AG04449 (cell line): ENCODE results near the gene ACYP2.
A peak's percentile ranks its signal among the peaks of the same experiment; 100 is the strongest.

Source experiments
- CTCF ChIA-PET: fragments of 350-600 bp; formaldehyde crosslinking; extraction: SDS; loops from one replicate; lab custom pipeline; 2021; ENCODE audit warnings: antibody characterized with exemption; lab: Yijun Ruan, JAX
- POLR2A ChIA-PET: fragments of 400-600, 350-600 bp; formaldehyde crosslinking; extraction: SDS; loops from one replicate; lab custom pipeline; 2020; ENCODE audit warnings: antibody characterized with exemption, inconsistent platforms; lab: Yijun Ruan, JAX
- DNase-seq: peaks from one replicate; pipeline ENCODE4 v3.0.0-alpha.2; 2010; ENCODE audit warnings: low read depth, low spot score
- H3K4me3 ChIP-seq: 2 replicates; pipeline ENCODE4 v1.5.1; 2011; ENCODE audit warnings: low read depth, mild to moderate bottlenecking, control low read depth, low read length
- TF ChIP-seq, protein P1 (sequence below): IDR thresholded peaks from one replicate; pipeline ENCODE4 v1.5.1; 2011; ENCODE audit warnings: mild to moderate bottlenecking, moderate library complexity, low read length, control low read depth, inconsistent platforms; ENCODE audit not compliant: insufficient read depth; ENCODE audit errors: missing control alignments

The ACYP2 gene

DNA sequence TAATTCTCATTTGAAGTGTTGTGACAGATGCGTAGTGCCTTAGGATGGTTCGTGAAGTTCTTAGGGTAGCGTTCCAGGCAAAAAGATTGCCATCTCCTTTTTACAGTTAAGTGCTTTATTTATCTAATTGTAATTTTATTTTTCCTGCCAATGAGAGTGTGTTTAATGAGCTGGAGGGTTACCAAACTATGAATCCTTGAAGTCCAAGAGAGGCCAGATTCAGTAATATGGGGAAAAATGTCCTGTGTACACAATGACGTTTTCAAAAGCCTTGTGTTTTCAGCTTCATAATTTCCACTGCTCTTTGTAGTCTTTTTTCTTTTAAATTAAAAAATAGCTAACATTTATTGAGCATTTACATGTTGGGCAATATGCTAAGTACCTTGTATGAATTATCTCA, 23.8 kb downstream of the ACYP2 start:
- ChIA-PET POLR2A (no interaction called here), CTCF (interaction anchor here (1.3 kb wide), 1 partner anchor 22 kb away, joined by 4 read pairs; no protein-coding TSS in a partner anchor)
- no peak overlapping the region for H3K4me3 ChIP-seq
- no peak for DNase-seq
- TF ChIP-seq, protein P1, sequence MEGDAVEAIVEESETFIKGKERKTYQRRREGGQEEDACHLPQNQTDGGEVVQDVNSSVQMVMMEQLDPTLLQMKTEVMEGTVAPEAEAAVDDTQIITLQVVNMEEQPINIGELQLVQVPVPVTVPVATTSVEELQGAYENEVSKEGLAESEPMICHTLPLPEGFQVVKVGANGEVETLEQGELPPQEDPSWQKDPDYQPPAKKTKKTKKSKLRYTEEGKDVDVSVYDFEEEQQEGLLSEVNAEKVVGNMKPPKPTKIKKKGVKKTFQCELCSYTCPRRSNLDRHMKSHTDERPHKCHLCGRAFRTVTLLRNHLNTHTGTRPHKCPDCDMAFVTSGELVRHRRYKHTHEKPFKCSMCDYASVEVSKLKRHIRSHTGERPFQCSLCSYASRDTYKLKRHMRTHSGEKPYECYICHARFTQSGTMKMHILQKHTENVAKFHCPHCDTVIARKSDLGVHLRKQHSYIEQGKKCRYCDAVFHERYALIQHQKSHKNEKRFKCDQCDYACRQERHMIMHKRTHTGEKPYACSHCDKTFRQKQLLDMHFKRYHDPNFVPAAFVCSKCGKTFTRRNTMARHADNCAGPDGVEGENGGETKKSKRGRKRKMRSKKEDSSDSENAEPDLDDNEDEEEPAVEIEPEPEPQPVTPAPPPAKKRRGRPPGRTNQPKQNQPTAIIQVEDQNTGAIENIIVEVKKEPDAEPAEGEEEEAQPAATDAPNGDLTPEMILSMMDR, result no peak

DNA sequence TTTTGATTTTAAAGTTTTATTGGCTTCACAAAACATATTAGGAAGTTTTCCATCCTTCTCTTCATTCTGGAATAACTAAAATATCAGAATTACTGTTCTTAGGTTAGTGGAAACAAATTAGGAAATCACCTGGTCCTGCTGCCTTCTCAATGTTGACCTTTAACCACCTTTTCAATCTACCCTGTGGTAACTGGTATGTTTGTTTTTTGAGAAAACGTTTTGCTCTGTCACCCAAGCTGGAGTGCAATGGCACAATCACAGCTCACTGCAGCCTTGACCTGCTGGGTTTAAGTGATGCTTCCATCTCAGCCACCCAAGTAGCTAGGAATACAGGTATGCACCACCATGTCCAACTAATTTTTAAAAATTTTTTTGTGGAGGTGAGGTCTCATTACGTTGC, 28.4 kb downstream of the ACYP2 start:
- H3K4me3 ChIP-seq, result no peak overlapping the region
- ChIA-PET CTCF (no interaction called here), POLR2A (no interaction called here)
- TF ChIP-seq, protein P1, result no peak
- DNase-seq, result no peak

DNA sequence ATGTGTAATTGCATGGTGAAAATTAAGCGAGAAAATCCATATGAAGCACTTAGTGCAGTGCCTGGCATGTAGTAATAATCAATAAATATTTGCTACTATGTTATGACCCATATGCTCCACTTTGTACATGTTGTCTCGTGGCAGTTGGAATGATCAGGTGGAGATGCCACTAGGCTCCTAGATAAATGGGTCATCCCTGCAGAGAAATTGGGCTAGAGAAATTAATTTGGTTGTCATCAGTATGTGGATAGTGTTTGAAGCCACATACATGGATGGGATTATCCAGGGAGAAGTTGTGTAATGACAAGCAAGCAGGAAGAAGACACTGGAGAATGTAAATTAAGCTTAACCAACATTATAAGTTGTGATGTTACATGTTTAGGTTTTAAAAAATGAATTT, 33.0 kb downstream of the ACYP2 start:
- ChIA-PET CTCF (interaction anchor here (4.5 kb wide), 1 partner anchor 13 kb away, joined by 33 read pairs; no protein-coding TSS in a partner anchor), POLR2A (no interaction called here)
- TF ChIP-seq, protein P1, result no peak
- no peak overlapping the region for H3K4me3 ChIP-seq
- no peak for DNase-seq

DNA sequence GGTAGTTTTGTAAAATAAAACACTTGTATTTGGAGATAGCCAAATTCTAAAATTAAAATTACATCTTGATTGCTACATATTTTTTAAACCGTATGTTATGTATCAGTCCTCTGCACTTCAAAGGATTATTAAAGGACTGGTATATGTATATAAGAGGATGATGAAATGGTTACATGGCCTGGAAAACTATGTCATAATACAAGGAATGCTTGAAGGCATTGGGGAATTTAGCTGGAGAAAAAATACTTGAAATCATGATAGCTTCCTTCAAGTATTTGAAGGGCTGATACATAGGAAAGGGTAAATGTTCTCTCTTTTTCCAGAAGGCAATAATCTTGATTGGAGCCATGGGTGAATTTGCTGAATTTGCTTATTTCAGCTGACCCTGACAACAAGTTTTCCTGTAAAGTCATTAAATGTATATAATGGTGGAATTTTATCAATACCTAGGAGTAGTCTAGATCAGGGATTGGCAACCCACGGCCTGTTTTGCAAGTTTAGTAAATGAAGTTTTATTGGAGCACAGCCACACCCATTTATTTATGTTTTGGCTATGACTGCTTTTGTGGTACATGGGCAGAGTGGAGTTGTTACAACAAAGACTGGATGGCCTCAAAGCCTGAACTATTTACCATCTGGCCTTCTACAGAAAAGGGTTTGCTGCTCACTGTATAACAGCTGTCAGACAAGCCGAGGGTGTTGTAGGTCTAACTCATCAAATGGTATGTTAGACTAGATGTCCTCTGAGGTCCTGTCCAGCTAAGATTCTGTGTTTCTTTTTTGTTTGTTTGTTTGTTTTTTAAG, 34.4 kb downstream of the ACYP2 start:
- POLR2A ChIA-PET, result no interaction called here
- TF ChIP-seq, protein P1, result no peak
- no peak overlapping the region for H3K4me3 ChIP-seq
- peak; percentile 46 for DNase-seq
- CTCF ChIA-PET, result interaction anchor here (0.8 to 4.5 kb wide), 2 partner anchors 11 to 555 kb away, joined by 3 to 33 read pairs; no protein-coding TSS in a partner anchor

DNA sequence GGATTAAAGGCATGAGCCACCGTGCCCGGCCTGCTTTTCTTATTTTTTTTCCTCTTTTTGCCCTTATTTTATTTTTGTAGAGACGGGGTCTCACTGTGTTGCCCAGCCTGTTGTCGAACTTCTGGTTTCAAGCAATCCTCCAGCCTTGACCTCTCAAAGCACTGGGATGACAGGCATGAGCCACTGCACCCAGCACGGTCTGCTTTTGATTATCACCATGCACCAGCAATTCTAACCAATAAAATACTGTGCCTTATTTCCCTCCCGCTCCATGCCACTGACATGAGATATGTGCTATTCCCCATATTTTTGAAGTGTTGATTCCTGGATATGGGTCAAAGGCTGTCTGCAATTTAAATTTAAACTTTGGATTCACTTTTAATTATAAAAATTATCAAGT, 42.9 kb downstream of the ACYP2 start:
- ChIA-PET CTCF (interaction anchor here (0.6 kb wide), 1 partner anchor 114 kb away, joined by 3 read pairs; no protein-coding TSS in a partner anchor), POLR2A (no interaction called here)
- H3K4me3 ChIP-seq, result no peak overlapping the region
- DNase-seq, result no peak
- TF ChIP-seq, protein P1, result no peak

DNA sequence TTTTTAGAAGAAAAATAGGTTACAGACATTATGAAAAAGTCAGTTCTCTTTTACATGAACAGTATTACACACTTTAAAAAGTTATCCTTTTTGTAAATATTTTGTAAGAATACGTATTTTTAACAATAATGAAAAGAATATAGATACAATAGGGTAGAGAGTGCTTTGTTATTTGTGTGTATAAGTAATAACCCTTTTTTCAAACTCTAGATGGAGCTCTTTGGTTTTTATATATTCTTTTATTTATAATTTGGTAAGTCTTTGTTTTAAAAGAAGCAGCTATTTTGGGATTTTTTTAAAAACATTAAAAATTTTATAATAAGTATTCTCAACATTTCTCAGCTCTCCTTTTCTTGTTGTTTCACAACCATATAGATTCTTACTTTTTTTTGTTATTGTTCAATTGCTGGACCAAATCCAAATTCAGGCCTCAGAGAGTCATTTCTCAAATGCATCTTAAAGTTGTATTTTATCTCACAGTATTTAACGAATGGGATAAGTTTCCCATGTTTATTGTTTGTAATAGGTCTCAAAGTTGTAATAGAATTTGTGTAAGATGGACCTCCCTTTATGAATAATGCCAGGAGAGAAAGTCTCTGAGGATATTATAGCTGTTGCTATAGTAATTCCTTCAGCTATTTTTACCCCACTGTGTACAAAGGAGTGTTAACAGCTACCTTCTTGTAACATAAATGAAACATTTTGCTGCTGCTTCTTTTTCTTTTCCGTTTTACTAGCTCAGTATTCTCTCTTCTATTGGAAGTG, 46.4 kb downstream of the ACYP2 start:
- no peak for DNase-seq
- ChIA-PET CTCF (interaction anchor here (0.6 to 3.7 kb wide), 23 partner anchors 9 to 543 kb away, joined by 3 to 39 read pairs (median 3); no protein-coding TSS in a partner anchor), POLR2A (no interaction called here)
- TF ChIP-seq, protein P1, result no peak
- H3K4me3 ChIP-seq, result no peak overlapping the region
